ENCODE results near the gene ABHD1.

ABHD1 gene

GRCh38 chr2:27136751-27137150 is 13.1 kb downstream of the ABHD1 start:
- DNase-seq (ENCODE audit: low spot score), result no peak

- no peak for DNase-seq (ENCODE audit: low spot score)
Measured at GRCh38 chr2:27137322-27137935, 13.8 kb downstream of the ABHD1 start.

- no peak for DNase-seq (ENCODE audit: low spot score)
Measured at GRCh38 chr2:27138111-27138510, 14.5 kb downstream of the ABHD1 start.

- DNase-seq (ENCODE audit: low spot score), result no peak
Measured at GRCh38 chr2:27139310-27139709, 15.7 kb downstream of the ABHD1 start, which contains the start of gene PRR30. PRR30 (minus strand) TSS chr2:27139410; CDS start chr2:27138329, 1,081 bp downstream.

- DNase-seq (ENCODE audit: low spot score), result no peak
Measured at GRCh38 chr2:27143285-27143684, 19.7 kb downstream of the ABHD1 start.

GRCh38 chr2:27145682-27146081 is 22.1 kb downstream of the ABHD1 start:
- DNase-seq (ENCODE audit: low spot score), result no peak

GRCh38 chr2:27147935-27148334 is 24.3 kb downstream of the ABHD1 start:
- DNase-seq (ENCODE audit: low spot score), result no peak

- DNase-seq (ENCODE audit: low spot score), result no peak
Measured at GRCh38 chr2:27148801-27149439, 25.3 kb downstream of the ABHD1 start, which contains the start of gene TCF23. TCF23 (plus strand) TSS chr2:27149004; CDS start chr2:27149134, 130 bp downstream.

GRCh38 chr2:27149570-27150405 is 26.2 kb downstream of the ABHD1 start:
- DNase-seq (ENCODE audit: low spot score), result no peak

- DNase-seq (ENCODE audit: low spot score), result no peak
Measured at GRCh38 chr2:27150639-27151230, 27.1 kb downstream of the ABHD1 start.

- no peak for DNase-seq (ENCODE audit: low spot score)
Measured at GRCh38 chr2:27152102-27152795, 28.6 kb downstream of the ABHD1 start.

GRCh38 chr2:27152796-27153464 is 29.3 kb downstream of the ABHD1 start:
- DNase-seq (ENCODE audit: low spot score), result no peak

GRCh38 chr2:27154488-27154887 is 30.9 kb downstream of the ABHD1 start:
- DNase-seq (ENCODE audit: low spot score), result no peak

GRCh38 chr2:27155069-27155520 is 31.5 kb downstream of the ABHD1 start:
- no peak for DNase-seq (ENCODE audit: low spot score)

- DNase-seq (ENCODE audit: low spot score), result no peak
Measured at GRCh38 chr2:27158468-27158867, 34.9 kb downstream of the ABHD1 start.

- DNase-seq (ENCODE audit: low spot score), result no peak
Measured at GRCh38 chr2:27159271-27159670, 35.7 kb downstream of the ABHD1 start.

GRCh38 chr2:27160191-27160590 is 36.6 kb downstream of the ABHD1 start:
- no peak for DNase-seq (ENCODE audit: low spot score)

- DNase-seq (ENCODE audit: low spot score), result no peak
Measured at GRCh38 chr2:27162151-27163121, 38.8 kb downstream of the ABHD1 start.

GRCh38 chr2:27164960-27165763 is 41.5 kb downstream of the ABHD1 start:
- DNase-seq (ENCODE audit: low spot score), result no peak

Measured in Ammon's horn (tissue), 1 donor.